Glomerular visceral epithelial cell (primary cell): ENCODE data around the gene CNDP1.
A peak's percentile ranks its signal among the peaks of the same experiment; 100 is the strongest.
"Not testable (repeated sequence)": the region's sequence is repeated elsewhere in the genome, so short reads cannot be mapped to it uniquely, and the experiment has no call there.

Experiments
- DNase-seq: peaks from one replicate; pipeline ENCODE4 v3.0.0-alpha.2; 2016; ENCODE audit errors: extremely low spot score

Gene CNDP1

DNA sequence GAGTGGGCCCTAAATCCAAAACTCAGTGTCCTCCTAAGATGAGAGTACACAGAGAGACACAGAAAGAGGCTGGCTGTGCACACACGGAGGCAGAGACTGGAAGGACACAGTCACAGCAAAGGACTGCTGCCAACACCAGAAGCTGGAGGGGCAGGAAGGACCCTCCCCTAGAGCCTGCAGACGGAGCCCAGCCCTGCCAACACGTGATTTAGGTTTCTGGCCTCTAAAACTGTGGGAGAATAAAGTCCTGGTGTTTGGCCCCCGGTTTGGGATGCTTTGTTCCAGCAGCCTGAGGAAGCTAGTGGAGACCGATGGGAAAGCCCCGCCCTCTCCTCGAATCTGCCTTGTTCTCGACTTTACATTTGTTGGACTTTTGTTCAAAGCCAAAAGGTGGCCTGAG lies 10.6 kb downstream of the CNDP1 start:
- DNase-seq: no peak

DNA sequence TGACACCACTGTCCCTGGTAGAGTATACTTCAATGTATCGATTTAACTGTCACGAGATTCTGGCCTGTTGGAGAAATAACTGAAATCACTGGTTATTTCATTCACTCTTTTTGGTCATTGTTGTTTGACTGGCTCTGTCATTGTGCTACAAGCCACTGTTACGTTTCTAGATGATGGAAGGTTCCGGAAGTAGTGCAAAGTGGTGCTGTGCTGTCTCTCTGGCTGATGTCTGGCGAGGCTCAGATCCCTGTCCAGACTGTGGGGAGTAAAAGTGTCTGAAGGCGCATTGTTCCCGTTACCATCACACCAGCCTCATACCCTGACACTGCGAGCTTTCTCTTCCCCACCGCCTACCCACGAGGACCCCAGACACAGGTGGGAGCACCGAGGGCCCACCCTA lies 11.7 kb downstream of the CNDP1 start:
- no peak for DNase-seq

DNA sequence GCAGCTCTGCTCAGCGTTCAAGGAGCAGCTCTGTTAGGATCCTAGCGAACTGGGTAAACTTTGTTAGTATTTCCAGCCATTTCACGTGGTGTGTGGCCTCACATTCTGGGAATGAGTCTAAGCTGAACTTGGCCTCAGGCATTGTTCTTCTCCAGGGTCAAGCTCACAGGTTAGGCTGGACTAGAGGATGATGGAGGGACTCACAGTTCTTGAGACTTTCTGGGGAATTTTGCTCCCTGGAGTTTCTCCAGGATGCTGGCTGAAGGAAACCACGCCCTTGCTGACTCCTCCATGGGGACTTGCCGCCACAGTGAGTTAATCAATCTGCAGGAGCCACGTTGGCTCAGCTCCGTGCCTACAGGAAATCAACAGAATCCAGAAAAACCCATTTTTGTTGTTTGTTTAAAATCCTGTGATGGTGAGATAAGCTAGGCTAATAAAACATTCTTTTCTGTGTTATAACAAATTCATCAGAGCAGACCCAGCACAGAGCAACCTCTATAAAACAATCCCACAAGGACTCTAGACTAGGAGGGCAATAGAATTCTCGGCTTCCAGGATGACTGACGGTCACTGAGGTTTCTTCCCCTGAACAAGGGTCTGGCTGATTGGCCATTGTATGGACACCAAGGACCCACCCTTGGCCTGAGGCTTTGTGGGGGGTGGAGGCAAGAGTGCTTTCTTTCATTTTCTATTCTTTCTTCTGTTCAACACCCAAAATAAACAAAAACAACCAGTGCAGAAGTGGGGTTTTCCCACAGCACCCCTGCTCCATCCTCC lies 12.6 kb downstream of the CNDP1 start:
- no peak for DNase-seq

DNA sequence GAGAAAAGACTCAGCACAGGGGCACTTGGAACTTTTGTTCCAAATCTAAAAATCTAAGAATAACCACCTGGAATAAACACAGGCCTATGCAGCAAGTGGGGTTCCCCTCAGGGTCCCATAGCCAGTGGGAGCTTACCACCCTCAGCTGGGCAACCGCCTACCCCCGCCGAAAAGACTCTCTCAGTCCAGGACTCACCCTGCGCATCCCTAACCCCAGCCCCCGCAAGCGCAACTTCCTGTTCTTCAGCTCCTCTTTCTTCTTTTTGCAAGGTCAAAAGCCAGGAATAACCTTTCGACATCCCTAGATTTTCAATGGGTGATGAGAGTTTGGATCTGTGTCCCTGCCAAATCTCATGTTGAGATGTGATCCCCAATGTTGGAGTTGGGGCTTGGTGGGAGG lies 13.6 kb downstream of the CNDP1 start:
- no peak for DNase-seq

DNA sequence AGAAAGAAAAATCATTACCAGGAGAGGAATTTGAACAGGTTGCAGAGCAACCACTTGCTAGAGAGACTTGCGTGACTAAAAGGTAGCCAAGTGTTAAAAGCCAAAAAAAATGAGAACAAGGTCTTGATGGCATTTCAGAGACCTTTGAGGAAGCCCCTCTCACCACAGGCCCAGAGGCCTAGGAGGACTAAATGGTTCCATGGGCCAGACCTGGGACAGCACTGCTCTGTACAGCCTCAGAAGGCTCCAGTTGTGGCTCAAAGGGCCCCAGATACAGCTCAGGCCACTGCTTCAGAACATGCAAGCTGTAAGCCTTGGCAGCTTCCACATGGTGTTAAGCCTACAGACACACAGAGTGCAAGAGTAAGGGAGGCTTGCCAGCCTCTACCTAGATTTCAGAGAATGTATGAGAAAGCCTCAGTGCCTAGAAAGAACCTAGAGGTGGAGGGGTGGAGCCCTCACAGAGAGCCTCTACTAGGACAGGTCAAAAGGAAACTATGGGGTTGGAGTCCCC lies 15.3 kb downstream of the CNDP1 start:
- DNase-seq: no peak

DNA sequence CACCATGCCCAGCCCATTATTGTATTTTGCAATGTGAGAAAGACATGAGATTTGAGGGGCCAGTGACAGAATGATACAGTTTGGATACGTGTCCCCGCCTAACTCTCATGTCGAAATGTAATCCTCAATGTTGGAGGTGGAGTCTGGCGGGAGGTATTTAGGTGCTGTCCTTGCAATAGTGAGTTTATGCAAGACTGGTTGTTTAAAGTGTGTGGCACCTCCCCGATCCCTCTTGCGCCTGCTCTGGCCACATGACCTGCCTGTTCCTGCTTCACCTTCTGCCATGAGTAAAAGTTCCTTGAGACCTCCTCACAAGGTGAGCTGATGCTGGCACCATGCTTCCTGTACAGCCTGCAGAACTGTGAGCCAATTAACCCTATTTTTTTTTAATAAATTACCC lies 16.6 kb downstream of the CNDP1 start:
- DNase-seq: no peak

DNA sequence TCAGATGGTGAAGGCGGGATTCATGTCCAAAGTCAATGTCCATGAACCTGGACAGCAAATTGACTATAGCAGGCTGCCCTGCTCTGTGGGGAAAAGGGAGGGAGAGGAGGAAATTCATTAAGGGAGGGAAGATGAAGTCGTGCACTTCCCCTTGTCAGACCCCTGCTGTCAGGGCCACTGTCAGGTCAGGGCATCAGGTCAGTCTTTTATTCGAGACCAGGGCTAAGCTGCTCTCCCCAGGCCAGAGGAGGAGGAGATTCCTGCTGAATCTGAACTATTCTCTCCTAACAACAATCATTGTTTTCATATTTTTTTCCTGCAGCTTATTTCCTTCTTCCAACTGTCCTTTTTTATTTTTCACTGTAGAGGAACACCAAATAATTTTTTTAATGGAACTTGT lies 17.2 kb downstream of the CNDP1 start:
- no peak for DNase-seq

DNA sequence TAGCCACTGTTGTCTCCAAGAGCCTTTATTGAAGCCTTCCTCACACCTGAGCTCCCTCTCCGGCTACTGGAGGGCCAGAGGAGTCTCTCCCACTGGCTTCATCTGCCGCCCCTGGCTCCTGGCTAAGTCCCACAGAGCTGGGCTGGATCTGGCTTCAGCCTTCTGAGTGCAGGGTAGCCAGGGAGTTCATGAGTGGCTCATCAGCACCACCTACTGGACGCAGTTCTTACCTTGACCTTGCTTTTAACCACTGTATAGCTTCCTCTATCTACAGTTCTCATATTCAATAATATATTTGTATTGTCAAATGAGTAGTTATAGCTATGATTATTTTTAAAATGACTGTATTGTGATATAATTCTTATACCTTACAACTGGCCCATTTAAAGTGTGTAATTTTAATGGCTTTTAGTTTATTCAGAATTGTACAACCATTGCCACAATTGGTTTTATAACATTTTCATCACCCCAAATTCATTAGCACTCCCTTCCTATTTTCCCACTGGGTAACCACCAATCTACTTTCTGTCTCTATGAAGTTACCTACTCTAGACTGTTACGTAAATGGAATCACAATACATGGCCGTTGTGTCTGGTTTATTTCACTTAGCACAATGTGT lies 17.7 kb downstream of the CNDP1 start:
- DNase-seq: peak; percentile 82

DNA sequence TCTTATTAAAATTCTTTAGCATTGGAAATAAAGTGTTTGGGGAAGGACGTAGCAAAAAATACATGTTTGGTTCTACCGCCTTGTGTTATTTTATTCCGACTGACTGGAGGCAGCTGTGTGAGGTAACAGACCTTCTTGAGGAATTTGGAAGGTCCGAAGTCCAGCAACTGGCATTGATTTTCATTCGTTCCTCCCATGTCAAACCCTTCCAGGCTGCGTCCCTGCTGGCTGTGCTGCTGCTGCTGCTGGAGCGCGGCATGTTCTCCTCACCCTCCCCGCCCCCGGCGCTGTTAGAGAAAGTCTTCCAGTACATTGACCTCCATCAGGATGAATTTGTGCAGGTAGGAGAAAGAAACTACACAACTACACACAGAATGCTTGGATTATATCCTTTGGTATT lies 21.8 kb downstream of the CNDP1 start:
- no peak for DNase-seq

DNA sequence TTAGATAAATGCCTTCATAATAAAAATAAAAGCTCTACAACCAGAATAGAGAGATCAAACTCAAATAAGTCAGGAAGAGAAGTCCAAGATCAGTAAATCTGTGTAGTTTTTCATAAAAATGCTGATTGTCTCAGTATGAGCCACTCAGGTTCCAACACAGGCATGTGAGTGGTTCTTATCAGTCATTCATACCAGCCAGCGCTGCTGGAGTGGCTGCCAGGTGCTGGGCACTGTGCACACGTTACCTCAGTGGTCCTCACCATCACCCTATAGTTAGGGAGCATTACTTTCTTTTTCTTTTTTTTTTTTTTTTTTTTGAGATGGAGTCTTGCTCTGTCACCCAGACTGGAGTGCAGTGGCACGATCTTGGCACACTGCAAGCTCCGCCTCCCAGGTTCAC lies 23.8 kb downstream of the CNDP1 start:
- DNase-seq: no peak

DNA sequence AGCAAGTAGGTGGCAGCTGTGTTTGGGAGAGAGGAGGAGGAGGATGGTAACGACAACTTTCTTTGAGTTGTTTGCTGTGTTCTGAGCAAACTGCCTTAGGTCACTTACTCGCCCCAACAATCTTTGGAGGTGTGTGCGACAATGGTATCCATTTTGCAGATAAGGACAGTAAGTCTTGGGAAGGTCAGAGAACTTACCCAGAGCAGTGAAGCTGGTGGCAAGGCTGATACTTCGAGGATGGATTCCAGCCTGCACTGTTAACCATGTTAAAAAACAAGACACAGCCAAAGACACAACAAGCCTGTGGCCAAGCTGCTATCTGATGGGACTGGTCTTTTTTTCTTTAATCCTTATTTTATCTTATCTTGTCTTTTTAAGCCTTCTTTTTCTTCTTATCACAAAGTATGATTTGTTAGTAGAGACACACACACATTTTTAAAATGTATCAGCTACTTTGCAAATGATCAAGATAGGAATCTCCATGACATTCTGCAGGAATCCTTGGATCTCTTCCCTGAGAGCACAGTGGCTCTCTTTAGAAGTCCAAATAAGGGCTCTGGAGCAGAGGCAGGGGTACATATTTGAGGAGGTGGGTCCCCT lies 27.9 kb downstream of the CNDP1 start:
- no peak for DNase-seq

DNA sequence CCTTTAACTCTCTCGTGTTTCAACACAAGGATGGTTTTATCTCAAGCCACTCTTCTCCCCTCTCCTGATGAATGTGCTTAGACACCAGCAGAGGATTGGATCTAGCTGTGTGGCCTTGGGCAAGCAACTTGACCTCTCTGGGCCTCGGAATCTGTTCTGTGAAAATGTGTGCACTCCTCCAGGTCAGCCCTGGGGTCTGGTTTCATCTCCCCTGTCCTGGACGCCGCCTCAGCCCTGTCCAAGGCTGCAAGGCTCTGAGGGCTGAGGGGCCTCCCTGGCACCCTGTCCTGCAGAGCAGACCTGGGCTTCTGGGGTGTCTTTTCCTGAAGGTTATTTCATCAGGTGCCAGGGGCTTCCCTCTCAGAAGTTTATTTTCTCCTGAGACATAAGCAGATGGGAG lies 28.5 kb downstream of the CNDP1 start:
- no peak for DNase-seq

DNA sequence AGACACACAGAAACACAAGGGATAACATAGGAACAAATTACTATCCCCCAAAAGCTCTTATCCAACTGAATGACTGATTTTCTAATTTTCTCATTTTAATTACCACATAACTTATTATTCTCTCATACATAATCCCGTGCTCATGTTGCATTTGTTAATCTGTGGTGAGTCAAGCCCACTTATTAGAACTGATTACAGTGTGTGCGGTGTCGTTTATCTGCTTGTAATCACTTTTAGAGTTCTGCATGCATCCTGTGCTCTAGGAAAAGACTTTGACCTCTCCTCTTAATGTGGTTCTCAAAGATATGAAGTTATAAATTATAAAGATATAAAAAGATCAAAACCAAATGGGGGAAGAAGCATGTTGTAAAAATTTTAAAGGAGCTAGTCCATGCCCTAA lies 29.7 kb downstream of the CNDP1 start:
- DNase-seq: no peak

DNA sequence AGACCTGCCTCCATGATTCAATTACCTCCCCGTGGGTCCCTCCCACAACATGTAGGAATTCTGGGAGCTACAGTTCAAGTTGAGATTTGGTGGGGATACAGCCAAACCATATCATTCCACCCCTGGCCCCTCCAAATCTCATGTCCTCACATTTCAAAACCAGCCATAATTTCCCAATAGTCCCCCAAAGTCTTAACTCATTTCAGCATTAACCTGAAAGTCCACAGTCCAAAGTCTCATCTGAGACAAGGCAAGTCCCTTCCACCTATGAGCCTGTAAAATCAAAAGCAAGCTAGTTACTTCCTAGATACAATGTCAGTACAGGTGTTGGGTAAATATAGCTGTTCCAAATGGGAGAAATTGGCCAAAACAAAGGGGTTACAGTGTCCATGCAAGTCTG lies 30.9 kb downstream of the CNDP1 start:
- DNase-seq: not testable (repeated sequence)

DNA sequence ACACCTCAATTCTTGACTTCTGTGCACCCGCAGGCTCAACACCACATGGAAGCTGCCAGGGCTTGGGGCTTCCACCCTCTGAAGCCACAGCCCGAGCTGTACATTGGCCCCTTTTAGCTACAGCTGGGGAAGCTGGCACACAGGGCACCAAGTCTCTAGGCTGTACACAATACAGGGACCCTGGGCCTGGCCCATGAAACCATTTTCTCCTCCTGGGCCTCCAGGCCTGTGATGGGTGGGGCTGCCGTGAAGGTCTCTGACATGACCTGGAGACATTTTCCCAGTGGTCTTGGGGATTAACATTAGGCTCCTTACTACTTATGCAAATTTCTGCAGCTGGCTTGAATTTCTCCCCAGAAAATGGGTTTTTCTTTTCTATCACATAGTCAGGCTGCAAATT lies 31.7 kb downstream of the CNDP1 start:
- DNase-seq: not testable (repeated sequence)

DNA sequence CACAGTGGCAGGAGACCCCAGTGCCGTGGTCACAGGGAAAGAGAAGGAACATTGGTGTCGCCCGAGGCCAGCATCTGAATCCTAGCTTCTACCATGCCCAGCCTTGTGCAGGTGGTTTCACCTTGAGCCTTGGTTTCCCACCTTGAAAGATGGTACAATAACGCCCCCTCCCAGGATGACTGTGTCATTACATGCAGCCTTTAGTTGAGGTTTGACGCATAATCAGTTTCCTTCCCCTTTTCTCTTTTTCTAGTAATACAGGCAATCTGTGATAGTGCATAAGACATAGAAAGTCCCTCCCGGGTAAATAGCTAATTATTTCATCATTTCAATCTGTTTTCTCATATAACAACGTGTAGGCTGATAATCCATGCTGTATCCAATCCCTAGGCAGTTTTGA lies 33.5 kb downstream of the CNDP1 start:
- DNase-seq: no peak

DNA sequence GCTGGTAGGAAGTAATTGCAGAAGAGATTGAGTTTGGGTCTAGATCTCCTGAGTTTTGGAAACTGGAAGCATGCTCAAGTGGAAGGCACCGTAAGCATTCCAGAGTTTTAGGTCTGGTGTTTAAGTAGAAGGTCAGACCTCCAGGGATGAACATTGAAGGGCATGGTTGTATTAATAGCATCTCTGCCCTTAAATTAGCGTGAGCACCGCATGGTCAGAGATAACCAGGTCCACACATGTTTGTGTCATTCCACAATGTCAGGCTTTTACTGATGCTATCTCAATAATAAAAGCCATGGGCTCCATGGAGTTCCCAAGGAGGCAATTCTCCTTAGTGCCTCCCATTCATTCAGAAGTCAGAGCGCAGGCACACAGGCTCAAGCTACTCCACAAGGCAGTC lies 35.1 kb downstream of the CNDP1 start:
- no peak for DNase-seq

DNA sequence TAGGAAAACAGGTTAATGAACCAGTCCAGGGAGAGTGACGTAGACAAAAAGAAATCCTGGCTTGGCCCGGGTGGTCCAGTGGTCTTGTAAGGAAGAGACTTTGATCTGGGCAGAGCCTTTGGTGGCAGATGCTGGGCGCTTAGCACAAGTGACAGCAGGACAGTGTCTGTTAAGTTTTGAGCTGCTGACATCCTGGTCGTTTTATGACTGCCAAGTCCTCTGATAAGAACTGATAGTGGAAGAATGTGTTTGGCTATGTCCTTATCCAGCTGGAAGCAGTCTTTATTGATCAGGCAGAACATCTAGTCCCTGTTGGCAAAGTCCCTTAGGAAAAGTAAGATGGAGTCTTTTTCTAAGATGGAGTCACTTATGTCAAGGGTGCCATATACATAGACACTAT lies 36.0 kb downstream of the CNDP1 start:
- no peak for DNase-seq

DNA sequence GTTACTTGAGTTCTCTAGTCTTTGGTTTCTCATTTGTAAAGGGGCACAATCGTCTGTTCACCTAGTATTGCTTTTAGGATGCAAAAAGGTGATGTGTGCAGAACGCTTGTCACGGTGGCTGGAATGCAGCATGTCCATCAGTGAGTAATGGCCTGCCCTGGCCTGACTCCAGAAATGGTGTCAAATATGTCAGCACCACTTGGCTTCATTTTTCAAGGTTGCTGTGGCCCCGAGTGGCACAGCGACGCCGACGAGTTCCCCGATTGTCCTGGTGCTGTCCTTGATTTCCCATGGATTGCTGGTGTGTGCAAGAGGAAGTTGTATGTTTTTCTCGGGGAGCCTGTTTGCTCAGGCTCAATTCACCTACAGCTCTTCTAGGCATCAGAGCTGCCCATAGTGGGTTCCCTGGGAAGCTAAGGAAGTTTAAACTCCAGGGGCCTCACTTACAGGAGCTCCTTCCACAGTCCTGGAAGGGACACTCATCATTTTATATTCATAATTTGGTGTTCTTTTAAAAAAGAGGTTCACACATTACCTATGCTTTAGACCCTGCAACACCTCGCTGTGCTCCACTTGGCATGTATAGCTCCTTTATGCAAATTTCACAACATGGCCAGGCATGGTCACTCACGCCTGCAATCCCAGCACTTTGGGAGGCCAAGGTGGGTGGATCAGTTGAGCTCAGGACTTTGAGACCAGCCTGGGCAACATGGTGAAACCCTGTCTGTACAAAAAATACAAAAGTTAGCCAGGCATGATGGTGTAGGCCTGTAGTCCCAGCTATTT lies 37.8 kb downstream of the CNDP1 start:
- no peak for DNase-seq

DNA sequence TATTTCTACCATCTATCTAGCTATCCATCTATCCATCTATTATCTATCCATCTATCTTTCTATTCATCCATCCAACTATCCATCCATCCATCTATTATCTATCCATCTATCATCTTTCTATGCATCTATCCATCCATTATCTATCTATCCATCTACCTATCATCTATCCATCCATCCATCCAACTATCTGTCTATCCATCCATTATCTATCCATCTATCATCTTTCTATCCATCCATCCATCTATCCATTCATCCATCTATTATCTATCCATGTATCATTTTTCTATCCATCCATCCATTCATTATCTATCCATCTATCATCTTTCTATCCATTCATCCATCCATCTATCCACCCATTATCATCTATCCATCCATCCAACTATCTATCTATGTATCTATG lies 38.8 kb downstream of the CNDP1 start:
- no peak for DNase-seq

DNA sequence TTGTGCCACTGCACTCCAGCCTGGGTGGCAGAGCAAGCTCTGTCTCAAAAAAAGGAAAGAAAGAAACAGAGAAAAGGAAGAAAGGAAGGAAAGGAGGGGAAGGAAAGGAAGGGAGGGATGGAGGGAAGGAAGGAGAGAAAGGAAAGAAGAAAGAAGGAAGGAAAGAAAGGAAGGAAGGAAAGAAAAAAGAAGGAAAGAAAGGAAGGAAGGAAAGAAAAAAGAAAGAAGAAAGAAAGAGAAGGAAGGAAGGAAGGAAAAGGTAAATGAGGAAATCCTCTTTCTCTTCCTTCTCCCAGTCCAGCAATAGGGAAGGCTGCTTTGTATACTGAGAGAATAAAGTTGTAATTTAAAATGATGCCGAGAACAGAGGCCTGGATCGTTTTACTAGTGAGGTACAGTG lies 40.6 kb downstream of the CNDP1 start:
- no peak for DNase-seq

DNA sequence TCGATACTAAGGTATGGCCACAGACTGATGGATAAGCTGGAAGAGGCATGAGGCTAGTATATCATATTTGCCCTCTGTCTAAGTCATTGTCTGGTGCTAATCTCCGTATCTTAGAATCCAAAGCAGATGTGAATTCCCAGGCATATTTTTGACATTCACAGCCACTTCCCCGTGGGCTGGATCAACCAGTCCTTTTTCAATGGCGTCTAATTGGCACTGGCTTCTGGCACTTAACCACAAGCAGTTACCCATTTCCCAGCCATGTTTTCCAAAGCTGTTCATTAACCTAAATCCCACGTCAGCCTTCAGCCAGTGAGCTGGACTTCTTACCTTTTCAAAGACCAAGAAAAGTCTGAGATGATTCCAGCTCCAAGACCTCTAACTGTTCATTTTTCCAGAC lies 42.7 kb downstream of the CNDP1 start:
- peak; percentile 40 for DNase-seq
